NB4 (cell line): ENCODE measurements around the gene PTPRK.

Experiments
- DNase-seq: peaks from one replicate; pipeline ENCODE4 v3.0.0; 2010; ENCODE audit warnings: low read depth
- H3K4me3 ChIP-seq: one replicate; pipeline ENCODE4 v1.5.1; 2011; ENCODE audit warnings: mild to moderate bottlenecking, low read depth, low read length, moderate library complexity
- CTCF ChIP-seq: IDR thresholded peaks from one replicate; pipeline ENCODE4 v1.5.1; 2012; ENCODE audit warnings: low read depth, low read length
- MYC ChIP-seq: IDR thresholded peaks from 2 replicates; pipeline ENCODE4 v1.6.1; 2011; ENCODE audit warnings: low read depth, low read length
- POLR2A ChIP-seq: IDR thresholded peaks from 2 replicates; pipeline ENCODE4 v1.6.1; 2011; ENCODE audit warnings: mild to moderate bottlenecking; ENCODE audit not compliant: insufficient read length; ENCODE audit errors: extremely low read depth
- TF ChIP-seq, protein P1 (sequence below): IDR thresholded peaks from 2 replicates; pipeline ENCODE4 v1.6.1; 2011; ENCODE audit warnings: low read depth, low read length

PTPRK gene

GRCh38 chr6:128456510-128457230, 63.7 kb downstream of the PTPRK start:
- no peak for DNase-seq
- H3K4me3 ChIP-seq, result no peak overlapping the region
- TF ChIP-seq CTCF, result no peak
- TF ChIP-seq, protein P1, sequence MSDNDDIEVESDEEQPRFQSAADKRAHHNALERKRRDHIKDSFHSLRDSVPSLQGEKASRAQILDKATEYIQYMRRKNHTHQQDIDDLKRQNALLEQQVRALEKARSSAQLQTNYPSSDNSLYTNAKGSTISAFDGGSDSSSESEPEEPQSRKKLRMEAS, result no peak
- no peak for TF ChIP-seq MYC
- TF ChIP-seq POLR2A, result no peak

- TF ChIP-seq CTCF (no peak), POLR2A (no peak), MYC (no peak)
- TF ChIP-seq, protein P1, result no peak
- no peak for DNase-seq
- H3K4me3 ChIP-seq, result no peak overlapping the region
Measured at GRCh38 chr6:128455959-128456358, 64.4 kb downstream of the PTPRK start.

DNA sequence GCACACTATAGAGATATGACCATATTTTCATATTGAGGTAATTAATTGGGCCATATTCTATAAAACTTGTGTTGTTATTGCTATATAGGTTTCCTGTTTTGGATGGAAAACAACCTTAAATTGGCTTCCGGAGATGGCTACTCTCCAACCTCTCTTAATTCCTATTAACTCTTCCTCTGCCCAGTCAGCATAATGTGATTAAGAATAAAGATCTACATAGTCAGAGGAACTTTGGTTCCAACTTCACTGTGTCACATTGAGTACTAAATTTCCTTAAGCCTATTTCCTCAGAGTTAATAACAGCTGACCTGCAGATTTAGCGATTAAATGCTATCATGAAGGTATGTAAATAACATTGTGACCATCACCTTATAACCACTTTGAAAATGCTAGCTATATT, 67.7 kb downstream of the PTPRK start:
- no peak overlapping the region for H3K4me3 ChIP-seq
- no peak for DNase-seq
- TF ChIP-seq POLR2A, result no peak
- TF ChIP-seq, protein P1, result no peak
- TF ChIP-seq CTCF, result no peak
- no peak for TF ChIP-seq MYC

DNA sequence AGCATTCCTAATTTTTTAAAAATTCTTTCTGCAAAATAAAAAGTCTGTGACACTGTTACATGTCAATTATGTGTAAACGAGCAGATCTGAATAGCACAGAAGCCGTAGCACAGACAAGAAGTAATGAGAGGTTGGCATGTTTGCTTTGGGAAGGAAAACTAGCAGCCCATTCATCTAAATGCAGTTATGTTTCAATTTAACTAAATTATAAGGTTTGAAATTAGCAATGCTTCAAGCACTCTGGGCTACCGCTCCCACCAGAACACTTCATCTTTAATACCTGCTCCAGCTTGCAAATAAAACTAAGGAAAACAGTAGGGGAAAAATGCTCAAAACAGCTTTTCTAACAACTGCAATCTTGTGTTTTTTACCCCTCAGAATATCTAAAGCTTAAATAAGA, 73.9 kb downstream of the PTPRK start:
- no peak for DNase-seq
- TF ChIP-seq MYC (no peak), CTCF (no peak), POLR2A (no peak)
- TF ChIP-seq, protein P1, result no peak
- no peak overlapping the region for H3K4me3 ChIP-seq

- TF ChIP-seq POLR2A, result no peak
- TF ChIP-seq, protein P1, result no peak
- TF ChIP-seq MYC, result no peak
- no peak for TF ChIP-seq CTCF
- no peak for DNase-seq
- no peak overlapping the region for H3K4me3 ChIP-seq
Measured at GRCh38 chr6:128443553-128443952, 76.8 kb downstream of the PTPRK start.

DNA sequence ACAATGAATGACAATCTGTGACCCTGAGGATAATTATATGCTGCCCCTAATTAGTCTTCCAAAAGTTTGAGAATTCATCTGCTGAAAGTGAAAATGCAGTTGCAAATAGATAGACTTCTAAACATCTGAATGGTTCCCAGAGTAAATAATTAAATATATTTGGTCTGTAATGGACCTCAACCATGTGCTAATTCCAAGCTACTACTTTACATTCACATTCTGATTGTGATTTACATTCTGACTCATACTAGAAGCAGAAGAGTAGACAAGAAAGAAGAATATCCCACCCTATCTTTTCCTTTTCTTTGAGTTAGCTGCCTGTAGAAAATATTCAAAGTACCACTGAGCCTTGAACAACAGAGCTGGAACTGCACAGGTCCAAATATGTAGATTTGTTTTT, 80.8 kb downstream of the PTPRK start:
- H3K4me3 ChIP-seq, result no peak overlapping the region
- TF ChIP-seq POLR2A, result no peak
- TF ChIP-seq CTCF, result no peak
- TF ChIP-seq, protein P1, result no peak
- no peak for TF ChIP-seq MYC
- DNase-seq, result no peak
